ENCODE results near the gene PPP1R1B. TPM values are rescaled to one million over a fixed set of nuclear protein-coding genes. Genes with fewer than 3 reads are reported as not detected.

PPP1R1B gene
- total and polyA plus RNA-seq, 4 donors, result 16.5 to 329 (median 48.0) TPM

- H3K4me3 ChIP-seq (ENCODE audit: low read depth, low read length), result no peak overlapping the region
- H3K9me3 ChIP-seq (ENCODE audit: control insufficient read depth, insufficient read depth, low read length), result no peaks in the 10 kb centered on the region
- DNase-seq (ENCODE audit: low read depth in 4 of 6, low spot score in 6 of 6), result no peak
- H3K36me3 ChIP-seq (ENCODE audit: control insufficient read depth, insufficient read depth, low read length), result peaks cover 8% of the 10 kb centered on the region
- WGBS (ENCODE audit: insufficient coverage), result 67% methylated on average over 1 of the region's 3 CpGs
- peaks cover 32% of the 10 kb centered on the region for H3K27me3 ChIP-seq (ENCODE audit: control insufficient read depth, insufficient read depth, low read length)
- peaks cover 83% of the 10 kb centered on the region for H3K4me1 ChIP-seq (ENCODE audit: control insufficient read depth, insufficient read depth, low read length)
- H3K27ac ChIP-seq (ENCODE audit: low read depth, low read length), result no peak overlapping the region
These were observed 2.7 kb downstream of the PPP1R1B start for GRCh38 chr17:39629494-39629880.

GRCh38 chr17:39629898-39630297, 3.1 kb downstream of the PPP1R1B start:
- Histone ChIP-seq H3K27ac (ENCODE audit: low read depth, low read length) (no peak overlapping the region), H3K36me3 (ENCODE audit: control insufficient read depth, insufficient read depth, low read length) (peaks cover 8% of the 10 kb centered on the region), H3K27me3 (ENCODE audit: control insufficient read depth, insufficient read depth, low read length) (peaks cover 29% of the 10 kb centered on the region), H3K4me3 (ENCODE audit: low read depth, low read length) (no peak overlapping the region), H3K4me1 (ENCODE audit: control insufficient read depth, insufficient read depth, low read length) (peaks cover 84% of the 10 kb centered on the region), H3K9me3 (ENCODE audit: control insufficient read depth, insufficient read depth, low read length) (no peaks in the 10 kb centered on the region)
- DNase-seq (ENCODE audit: low read depth in 4 of 6, low spot score in 6 of 6), result no peak
- WGBS (ENCODE audit: insufficient coverage), result 71% methylated on average over 8 of the region's 12 CpGs

- no peak for DNase-seq (ENCODE audit: low read depth in 4 of 6, low spot score in 6 of 6)
- WGBS (ENCODE audit: insufficient coverage), result 63% methylated on average over 4 of the region's 6 CpGs
- Histone ChIP-seq H3K27me3 (ENCODE audit: control insufficient read depth, insufficient read depth, low read length) (peaks cover 21% of the 10 kb centered on the region), H3K27ac (ENCODE audit: low read depth, low read length) (no peak overlapping the region), H3K36me3 (ENCODE audit: control insufficient read depth, insufficient read depth, low read length) (peaks cover 11% of the 10 kb centered on the region), H3K4me3 (ENCODE audit: low read depth, low read length) (no peak overlapping the region), H3K4me1 (ENCODE audit: control insufficient read depth, insufficient read depth, low read length) (peaks cover 71% of the 10 kb centered on the region), H3K9me3 (ENCODE audit: control insufficient read depth, insufficient read depth, low read length) (no peaks in the 10 kb centered on the region)
These were observed 4.7 kb downstream of the PPP1R1B start for GRCh38 chr17:39631403-39631802.

GRCh38 chr17:39632153-39632941, 5.6 kb downstream of the PPP1R1B start:
- peaks cover 14% of the 10 kb centered on the region for H3K27me3 ChIP-seq (ENCODE audit: control insufficient read depth, insufficient read depth, low read length)
- no peak overlapping the region for H3K4me3 ChIP-seq (ENCODE audit: low read depth, low read length)
- H3K4me1 ChIP-seq (ENCODE audit: control insufficient read depth, insufficient read depth, low read length), result peaks cover 68% of the 10 kb centered on the region
- 23% methylated on average over 10 of the region's 13 CpGs for WGBS (ENCODE audit: insufficient coverage)
- H3K36me3 ChIP-seq (ENCODE audit: control insufficient read depth, insufficient read depth, low read length), result peaks cover 11% of the 10 kb centered on the region
- H3K9me3 ChIP-seq (ENCODE audit: control insufficient read depth, insufficient read depth, low read length), result no peaks in the 10 kb centered on the region
- DNase-seq (ENCODE audit: low read depth in 4 of 6, low spot score in 6 of 6), result peak in 3 of 6 donors; percentile 60 to 87 (median 82)
- peak overlapping the region; percentile 85 for H3K27ac ChIP-seq (ENCODE audit: low read depth, low read length)

- H3K4me1 ChIP-seq (ENCODE audit: control insufficient read depth, insufficient read depth, low read length), result peaks cover 65% of the 10 kb centered on the region
- no peak for DNase-seq (ENCODE audit: low read depth in 4 of 6, low spot score in 6 of 6)
These were observed 6.9 kb downstream of the PPP1R1B start for GRCh38 chr17:39633570-39634183.

GRCh38 chr17:39634384-39634871, 7.7 kb downstream of the PPP1R1B start:
- H3K36me3 ChIP-seq (ENCODE audit: control insufficient read depth, insufficient read depth, low read length), result peaks cover 11% of the 10 kb centered on the region
- H3K4me3 ChIP-seq (ENCODE audit: low read depth, low read length), result no peak overlapping the region
- peak overlapping the region; percentile 29 for H3K27ac ChIP-seq (ENCODE audit: low read depth, low read length)
- H3K4me1 ChIP-seq (ENCODE audit: control insufficient read depth, insufficient read depth, low read length), result peaks cover 61% of the 10 kb centered on the region
- WGBS (ENCODE audit: insufficient coverage), result no CpG with 5 or more reads among the region's 2 CpGs
- no peaks in the 10 kb centered on the region for H3K27me3 ChIP-seq (ENCODE audit: control insufficient read depth, insufficient read depth, low read length)
- H3K9me3 ChIP-seq (ENCODE audit: control insufficient read depth, insufficient read depth, low read length), result no peaks in the 10 kb centered on the region
- DNase-seq (ENCODE audit: low read depth in 4 of 6, low spot score in 6 of 6), result peak in 2 of 6 donors; percentile 74 to 83

More at GRCh38 chr17:39633570-39634183, 6.9 kb downstream of the PPP1R1B start:
- Histone ChIP-seq H3K9me3 (ENCODE audit: control insufficient read depth, insufficient read depth, low read length) (no peaks in the 10 kb centered on the region), H3K27me3 (ENCODE audit: control insufficient read depth, insufficient read depth, low read length) (peaks cover 2% of the 10 kb centered on the region), H3K27ac (ENCODE audit: low read depth, low read length) (peak overlapping the region; percentile 19), H3K4me3 (ENCODE audit: low read depth, low read length) (no peak overlapping the region), H3K36me3 (ENCODE audit: control insufficient read depth, insufficient read depth, low read length) (peaks cover 11% of the 10 kb centered on the region)
- WGBS (ENCODE audit: insufficient coverage), result 85% methylated on average over 7 of the region's 8 CpGs

GRCh38 chr17:39635614-39636176, 8.9 kb downstream of the PPP1R1B start:
- 90% methylated on average over 3 of the region's 8 CpGs for WGBS (ENCODE audit: insufficient coverage)

GRCh38 chr17:39636587-39636926, 9.8 kb downstream of the PPP1R1B start:
- WGBS (ENCODE audit: insufficient coverage), result 0% methylated on average over 1 of the region's 6 CpGs
- Histone ChIP-seq H3K36me3 (ENCODE audit: control insufficient read depth, insufficient read depth, low read length) (peaks cover 4% of the 10 kb centered on the region), H3K27ac (ENCODE audit: low read depth, low read length) (peak overlapping the region; percentile 89), H3K4me3 (ENCODE audit: low read depth, low read length) (peak overlapping the region; percentile 83), H3K27me3 (ENCODE audit: control insufficient read depth, insufficient read depth, low read length) (no peaks in the 10 kb centered on the region), H3K4me1 (ENCODE audit: control insufficient read depth, insufficient read depth, low read length) (peaks cover 62% of the 10 kb centered on the region), H3K9me3 (ENCODE audit: control insufficient read depth, insufficient read depth, low read length) (no peaks in the 10 kb centered on the region)
- DNase-seq (ENCODE audit: low read depth in 4 of 6, low spot score in 6 of 6), result no peak

More at GRCh38 chr17:39635614-39636176, 8.9 kb downstream of the PPP1R1B start:
- Histone ChIP-seq H3K27ac (ENCODE audit: low read depth, low read length) (no peak overlapping the region), H3K36me3 (ENCODE audit: control insufficient read depth, insufficient read depth, low read length) (peaks cover 7% of the 10 kb centered on the region), H3K4me1 (ENCODE audit: control insufficient read depth, insufficient read depth, low read length) (peaks cover 66% of the 10 kb centered on the region), H3K4me3 (ENCODE audit: low read depth, low read length) (no peak overlapping the region), H3K9me3 (ENCODE audit: control insufficient read depth, insufficient read depth, low read length) (no peaks in the 10 kb centered on the region), H3K27me3 (ENCODE audit: control insufficient read depth, insufficient read depth, low read length) (no peaks in the 10 kb centered on the region)
- DNase-seq (ENCODE audit: low read depth in 4 of 6, low spot score in 6 of 6), result no peak

- Histone ChIP-seq H3K9me3 (ENCODE audit: control insufficient read depth, insufficient read depth, low read length) (no peaks in the 10 kb centered on the region), H3K27me3 (ENCODE audit: control insufficient read depth, insufficient read depth, low read length) (no peaks in the 10 kb centered on the region), H3K27ac (ENCODE audit: low read depth, low read length) (peak within 1 kb of the TSS; percentile 89), H3K4me1 (ENCODE audit: control insufficient read depth, insufficient read depth, low read length) (peaks cover 60% of the 10 kb centered on the region), H3K36me3 (ENCODE audit: control insufficient read depth, insufficient read depth, low read length) (peaks cover 3% of the 10 kb centered on the region), H3K4me3 (ENCODE audit: low read depth, low read length) (peak within 1 kb of the TSS; percentile 83)
- DNase-seq (ENCODE audit: low read depth in 4 of 6, low spot score in 6 of 6), result peak in 5 of 6 donors; percentile 71 to 96 (median 84)
- WGBS (ENCODE audit: insufficient coverage), result under 1% methylated on average over 65 of the region's 69 CpGs
These were observed 10.4 kb downstream of the PPP1R1B start, which contains the start of gene STARD3 for GRCh38 chr17:39636927-39637736. TSS of gene STARD3 (plus strand) at chr17:39637144. CDS start at chr17:39653532, 16,388 bp downstream.
